AG10803 (cell line): Measurements from ENCODE around the gene CDKN2B.

Experiments
- DNase-seq: peaks from one replicate; pipeline ENCODE4 v3.0.0; 2010; ENCODE audit warnings: low read depth
- H3K4me3 ChIP-seq: 2 replicates; pipeline ENCODE4 v1.5.1; 2011; ENCODE audit warnings: mild to moderate bottlenecking, low read length, control low read depth
- CTCF ChIP-seq: conservative IDR thresholded peaks from 2 replicates; pipeline ENCODE4 v1.5.1; 2011; ENCODE audit warnings: mild to moderate bottlenecking, low read length, control low read depth, inconsistent platforms

CDKN2B gene

GRCh38 chr9:21985964-21986667, 23.0 kb downstream of the CDKN2B start:
- H3K4me3 ChIP-seq, result no peak overlapping the region
- no peak for DNase-seq
- TF ChIP-seq CTCF, result no peak

- no peak overlapping the region for H3K4me3 ChIP-seq
- TF ChIP-seq CTCF, result no peak
- DNase-seq, result no peak
Measured at GRCh38 chr9:21984101-21984500, 25.0 kb downstream of the CDKN2B start.

- no peak overlapping the region for H3K4me3 ChIP-seq
- no peak for DNase-seq
- TF ChIP-seq CTCF, result no peak
Measured at GRCh38 chr9:21983561-21983935, 25.6 kb downstream of the CDKN2B start.

GRCh38 chr9:21982861-21983560, 26.1 kb downstream of the CDKN2B start:
- DNase-seq, result no peak
- no peak overlapping the region for H3K4me3 ChIP-seq
- no peak for TF ChIP-seq CTCF

- H3K4me3 ChIP-seq, result no peak overlapping the region
- no peak for DNase-seq
- no peak for TF ChIP-seq CTCF
Measured at GRCh38 chr9:21982391-21982790, 26.7 kb downstream of the CDKN2B start.

GRCh38 chr9:21976334-21976875, 32.7 kb downstream of the CDKN2B start:
- no peak for DNase-seq
- H3K4me3 ChIP-seq, result no peak overlapping the region
- no peak for TF ChIP-seq CTCF
